Measurements from ENCODE around the gene SEC11A. TPM values are rescaled to one million over a fixed set of nuclear protein-coding genes. Genes with fewer than 3 reads are reported as not detected.

The SEC11A gene
- polyA plus RNA-seq, 3 donors: 111 to 166 (median 154) TPM

GRCh38 chr15:84741121-84741520 is 25.2 kb upstream of the SEC11A start:
- no peak overlapping the region for H3K4me3 ChIP-seq (replicated peaks in 1 of 3; ENCODE audit: low read depth in 2 of 3, low read length in 3 of 3)
- no peaks in the 10 kb centered on the region for H4K20me1 ChIP-seq (ENCODE audit: insufficient read depth, low read length)
- H3K4me1 ChIP-seq (ENCODE audit: control insufficient read depth in 1 of 2, insufficient read depth in 2 of 2, low read length in 2 of 2): peaks cover 20 to 37% of the 10 kb centered on the region in 2 donors
- Mint-ChIP-seq H3K4me1 (peaks cover 41% of the 10 kb centered on the region), H3K9me3 (no peaks in the 10 kb centered on the region), H3K4me3 (no peak overlapping the region), H3K27ac (peak overlapping the region in 5 of 7 donors; percentile 34 to 74 (median 63)), H3K27me3 (ENCODE audit: low read depth in 3 of 3) (peaks cover 0 to 2% (median 0%) of the 10 kb centered on the region in 3 donors), H3K36me3 (peaks cover 4 to 13% of the 10 kb centered on the region in 2 donors)
- no peak overlapping the region for H3K9ac ChIP-seq (ENCODE audit: insufficient read depth, low read length, poor library complexity, severe bottlenecking)
- H3K9me3 ChIP-seq (replicated peaks in 1 of 2; ENCODE audit: control insufficient read depth in 1 of 2, insufficient read depth in 1 of 2, low read length in 2 of 2): no peaks in the 10 kb centered on the region
- no peak for TF ChIP-seq CTCF (IDR thresholded peaks at IDR 0.05)
- 92% methylated on average over 2 of the region's 2 CpGs for WGBS (ENCODE audit: insufficient coverage)
- DNase-seq: no peak
- H2AFZ ChIP-seq (ENCODE audit: insufficient read depth, low read depth, low read length, poor library complexity, severe bottlenecking): no peak overlapping the region
- no peaks in the 10 kb centered on the region for H3K27me3 ChIP-seq (ENCODE audit: control insufficient read depth in 2 of 2, insufficient read depth in 2 of 2, low read length in 2 of 2)
- H3K36me3 ChIP-seq (replicated peaks in 1 of 2; ENCODE audit: control insufficient read depth in 1 of 2, insufficient read depth in 2 of 2, low read length in 2 of 2): no peaks in the 10 kb centered on the region
- peaks cover 22% of the 10 kb centered on the region for H3K79me2 ChIP-seq (ENCODE audit: insufficient read depth, low read length)
- H3K27ac ChIP-seq (ENCODE audit: low read depth in 1 of 2, low read length in 2 of 2): no peak overlapping the region
- H3K4me2 ChIP-seq (replicated peaks; ENCODE audit: extremely low read depth, low read length, poor library complexity, severe bottlenecking): no peak overlapping the region
- intact Hi-C loops (cut with micrococcal nuclease): loop anchor here in 1 of 2 donors (10.0 kb wide), 1 partner anchor 46 kb away; no protein-coding TSS in a partner anchor

- Mint-ChIP-seq H3K36me3 (peaks cover 4 to 13% of the 10 kb centered on the region in 2 donors), H3K27me3 (ENCODE audit: low read depth in 3 of 3) (peaks cover 0 to 2% (median 0%) of the 10 kb centered on the region in 3 donors), H3K9me3 (no peaks in the 10 kb centered on the region), H3K4me3 (no peak overlapping the region), H3K4me1 (peaks cover 43% of the 10 kb centered on the region), H3K27ac (peak overlapping the region in 4 of 7 donors; percentile 36 to 74 (median 66))
- H3K4me2 ChIP-seq (replicated peaks; ENCODE audit: extremely low read depth, low read length, poor library complexity, severe bottlenecking): no peak overlapping the region
- H3K9me3 ChIP-seq (replicated peaks in 1 of 2; ENCODE audit: control insufficient read depth in 1 of 2, insufficient read depth in 1 of 2, low read length in 2 of 2): no peaks in the 10 kb centered on the region
- intact Hi-C loops (cut with micrococcal nuclease): loop anchor here in 1 of 2 donors (10.0 kb wide), 1 partner anchor 46 kb away; no protein-coding TSS in a partner anchor
- H3K79me2 ChIP-seq (ENCODE audit: insufficient read depth, low read length): peaks cover 18% of the 10 kb centered on the region
- H3K4me1 ChIP-seq (ENCODE audit: control insufficient read depth in 1 of 2, insufficient read depth in 2 of 2, low read length in 2 of 2): peaks cover 22 to 40% of the 10 kb centered on the region in 2 donors
- no peak for DNase-seq
- no peaks in the 10 kb centered on the region for H4K20me1 ChIP-seq (ENCODE audit: insufficient read depth, low read length)
- H2AFZ ChIP-seq (ENCODE audit: insufficient read depth, low read depth, low read length, poor library complexity, severe bottlenecking): no peak overlapping the region
- H3K9ac ChIP-seq (ENCODE audit: insufficient read depth, low read length, poor library complexity, severe bottlenecking): no peak overlapping the region
- WGBS (ENCODE audit: insufficient coverage): 100% methylated on average over 1 of the region's 4 CpGs
- no peak for TF ChIP-seq CTCF (IDR thresholded peaks at IDR 0.05)
- no peak overlapping the region for H3K4me3 ChIP-seq (replicated peaks in 1 of 3; ENCODE audit: low read depth in 2 of 3, low read length in 3 of 3)
- no peak overlapping the region for H3K27ac ChIP-seq (ENCODE audit: low read depth in 1 of 2, low read length in 2 of 2)
- H3K36me3 ChIP-seq (replicated peaks in 1 of 2; ENCODE audit: control insufficient read depth in 1 of 2, insufficient read depth in 2 of 2, low read length in 2 of 2): no peaks in the 10 kb centered on the region
- no peaks in the 10 kb centered on the region for H3K27me3 ChIP-seq (ENCODE audit: control insufficient read depth in 2 of 2, insufficient read depth in 2 of 2, low read length in 2 of 2)
Observed at GRCh38 chr15:84740691-84741090, 24.8 kb upstream of the SEC11A start.

All from CD14-positive monocyte (primary cell).